ENCODE data around the gene LCTL. TPM values are rescaled to one million over a fixed set of nuclear protein-coding genes. Genes with fewer than 3 reads are reported as not detected.

LCTL gene
- total and polyA plus RNA-seq, 2 donors (not counting 1 experiment from before 2014, with no cell fraction given), result not detected

- Mint-ChIP-seq H3K4me3 (no peak overlapping the region), H3K9me3 (ENCODE audit: insufficient read depth) (no peaks in the 10 kb centered on the region), H3K27me3 (peaks cover 16% of the 10 kb centered on the region), H3K27ac (no peak overlapping the region), H3K4me1 (no peaks in the 10 kb centered on the region)
- H3K79me2 ChIP-seq (ENCODE audit: control insufficient read depth, insufficient read depth, low read length), result no peaks in the 10 kb centered on the region
- intact Hi-C loops (cut with micrococcal nuclease), result no loop called here
- H3K4me1 ChIP-seq (ENCODE audit: control insufficient read depth in 2 of 2, insufficient read depth in 2 of 2, low read length in 2 of 2), result no peaks in the 10 kb centered on the region
- H3K9me3 ChIP-seq (ENCODE audit: control extremely low read depth in 1 of 3, control insufficient read depth in 2 of 3, insufficient read depth in 1 of 3, low read length in 2 of 3), result peaks cover 0 to 8% (median 0%) of the 10 kb centered on the region in 3 donors
- no peak overlapping the region for H3K4me3 ChIP-seq (ENCODE audit: control extremely low read depth in 1 of 5, extremely low read depth in 1 of 5, insufficient read depth in 1 of 5, low read depth in 2 of 5, low read length in 4 of 5)
- WGBS (ENCODE audit: insufficient coverage), result 86% methylated on average over 14 of the region's 17 CpGs
- TF ChIP-seq CTCF (IDR thresholded peaks at IDR 0.05) (no peak), EZH2 (IDR thresholded peaks at IDR 0.05; ENCODE audit: borderline replicate concordance, insufficient read depth, low read depth, low read length, poor library complexity, severe bottlenecking) (no peak)
- no peak overlapping the region for H3K27ac ChIP-seq (ENCODE audit: low read length in 2 of 2)
- ATAC-seq (ENCODE audit: low read depth) (no peak), DNase-seq (no peak)
- H4K20me1 ChIP-seq (ENCODE audit: control insufficient read depth, insufficient read depth, low read length, poor library complexity, severe bottlenecking), result no peaks in the 10 kb centered on the region
- peaks cover 0 to 17% (median 6%) of the 10 kb centered on the region in 4 experiments for H3K27me3 ChIP-seq (replicated peaks in 1 of 4; ENCODE audit: control extremely low read depth in 1 of 4, control insufficient read depth in 3 of 4, insufficient read depth in 4 of 4, low read length in 3 of 4)
- no peak overlapping the region for H2AFZ ChIP-seq (ENCODE audit: insufficient read depth, low read depth, low read length, poor library complexity, severe bottlenecking)
- ChIA-PET POLR2A (no interaction called here), CTCF (no interaction called here)
- no peak overlapping the region for H3K4me2 ChIP-seq (replicated peaks; ENCODE audit: low read depth, low read length, poor library complexity, severe bottlenecking)
- H3K9ac ChIP-seq (ENCODE audit: low read length), result no peak overlapping the region
- no peaks in the 10 kb centered on the region for H3K36me3 ChIP-seq (replicated peaks in 1 of 2; ENCODE audit: control extremely low read depth in 1 of 2, control insufficient read depth in 1 of 2, extremely low read depth in 1 of 2, insufficient read depth in 2 of 2, low read length in 1 of 2)
Measured at GRCh38 chr15:66586155-66586976, 20.6 kb upstream of the LCTL start.

- Histone ChIP-seq H2AFZ (ENCODE audit: insufficient read depth, low read depth, low read length, poor library complexity, severe bottlenecking) (no peak overlapping the region), H3K36me3 (replicated peaks in 1 of 2; ENCODE audit: control extremely low read depth in 1 of 2, control insufficient read depth in 1 of 2, extremely low read depth in 1 of 2, insufficient read depth in 2 of 2, low read length in 1 of 2) (no peaks in the 10 kb centered on the region), H3K9ac (ENCODE audit: low read length) (no peak overlapping the region), H3K4me3 (ENCODE audit: control extremely low read depth in 1 of 5, extremely low read depth in 1 of 5, insufficient read depth in 1 of 5, low read depth in 2 of 5, low read length in 4 of 5) (no peak overlapping the region), H3K9me3 (ENCODE audit: control extremely low read depth in 1 of 3, control insufficient read depth in 2 of 3, insufficient read depth in 1 of 3, low read length in 2 of 3) (no peaks in the 10 kb centered on the region), H3K79me2 (ENCODE audit: control insufficient read depth, insufficient read depth, low read length) (no peaks in the 10 kb centered on the region), H3K4me2 (replicated peaks; ENCODE audit: low read depth, low read length, poor library complexity, severe bottlenecking) (no peak overlapping the region), H3K27me3 (replicated peaks in 1 of 4; ENCODE audit: control extremely low read depth in 1 of 4, control insufficient read depth in 3 of 4, insufficient read depth in 4 of 4, low read length in 3 of 4) (peaks cover 0 to 5% (median 0%) of the 10 kb centered on the region in 4 experiments), H4K20me1 (ENCODE audit: control insufficient read depth, insufficient read depth, low read length, poor library complexity, severe bottlenecking) (no peaks in the 10 kb centered on the region), H3K4me1 (ENCODE audit: control insufficient read depth in 2 of 2, insufficient read depth in 2 of 2, low read length in 2 of 2) (no peaks in the 10 kb centered on the region), H3K27ac (ENCODE audit: low read length in 2 of 2) (no peak overlapping the region)
- Mint-ChIP-seq H3K9me3 (ENCODE audit: insufficient read depth) (no peaks in the 10 kb centered on the region), H3K4me3 (no peak overlapping the region), H3K27ac (no peak overlapping the region), H3K4me1 (no peaks in the 10 kb centered on the region), H3K27me3 (peaks cover 3% of the 10 kb centered on the region)
- TF ChIP-seq EZH2 (IDR thresholded peaks at IDR 0.05; ENCODE audit: borderline replicate concordance, insufficient read depth, low read depth, low read length, poor library complexity, severe bottlenecking) (no peak), CTCF (IDR thresholded peaks at IDR 0.05) (no peak)
- ChIA-PET POLR2A (no interaction called here), CTCF (no interaction called here)
- intact Hi-C loops (cut with micrococcal nuclease), result no loop called here
- no peak for ATAC-seq (ENCODE audit: low read depth)
- DNase-seq, result no peak
- 92% methylated on average over 2 of the region's 9 CpGs for WGBS (ENCODE audit: insufficient coverage)
Measured at GRCh38 chr15:66581972-66582537, 16.3 kb upstream of the LCTL start.

Measured in B cell (primary cell).